Naive thymus-derived CD4-positive, alpha-beta T cell (primary cell): ENCODE data around the gene RNF114. TPM values are rescaled to one million over a fixed set of nuclear protein-coding genes. Genes with fewer than 3 reads are reported as not detected.

Experiments
- ATAC-seq: fragments of 150-1000 bp; cut with Tn5 transposase; 2 replicates; pipeline ENCODE4 v1.10.0; 2021; ENCODE audit warnings: mild to moderate bottlenecking, moderate library complexity
- CTCF ChIA-PET: fragments of 350-600 bp; sonication (Branson Sonifier 250); formaldehyde crosslinking; loops from one replicate; lab custom pipeline; 2021; ENCODE audit warnings: antibody characterized with exemption; lab: Charles Lee
- POLR2A ChIA-PET: fragments of 350-600 bp; sonication (Branson Sonifier 250); formaldehyde crosslinking; loops from one replicate; lab custom pipeline; 2021; ENCODE audit warnings: antibody characterized with exemption, inconsistent platforms; lab: Charles Lee
- DNase-seq, 9 donors: peaks; one replicate each; pipeline versions ENCODE4 v3.0.0 to v3.0.0-alpha.2; 2020 to 2022; ENCODE audit warnings: mixed read lengths in 1 of 9
- H3K27ac ChIP-seq: one replicate; pipeline ENCODE4 v1.7.0; 2013; ENCODE audit warnings: mild to moderate bottlenecking, low read depth, low read length, moderate library complexity
- H3K27me3 ChIP-seq, 2 donors: one replicate each; pipeline ENCODE4 v1.7.0; 2013; ENCODE audit warnings: low read length in 2 of 2, mild to moderate bottlenecking in 2 of 2, moderate library complexity in 2 of 2; ENCODE audit not compliant: control insufficient read depth in 2 of 2, insufficient read depth in 2 of 2
- H3K36me3 ChIP-seq, 3 experiments: 1 replicate in 2 of 3; 2 replicates in 1 of 3; pipeline ENCODE4 v1.7.0; 2013; ENCODE audit warnings: low read length in 3 of 3, mild to moderate bottlenecking in 3 of 3, moderate library complexity in 1 of 3; ENCODE audit not compliant: insufficient read depth in 3 of 3, control insufficient read depth in 2 of 3
- H3K4me1 ChIP-seq, 2 donors: one replicate each; pipeline ENCODE4 v1.7.0; 2013; ENCODE audit warnings: low read length in 2 of 2, mild to moderate bottlenecking in 2 of 2, moderate library complexity in 1 of 2; ENCODE audit not compliant: control insufficient read depth in 2 of 2, insufficient read depth in 2 of 2
- H3K4me3 ChIP-seq: 2 replicates; pipeline ENCODE4 v1.7.0; 2013; ENCODE audit warnings: mild to moderate bottlenecking, low read length
- H3K9me3 ChIP-seq, 3 experiments: 1 replicate in 2 of 3; 2 replicates in 1 of 3; pipeline ENCODE4 v1.7.0; 2013; ENCODE audit warnings: low read length in 3 of 3; ENCODE audit not compliant: control insufficient read depth in 2 of 3
- H3K27ac Mint-ChIP-seq, 9 donors: one replicate each; pipeline ENCODE4 v1.8.0; 2020 to 2022; ENCODE audit warnings: mixed read lengths in 9 of 9, mild to moderate bottlenecking in 8 of 9, moderate library complexity in 5 of 9, inconsistent platforms in 2 of 9
- H3K27me3 Mint-ChIP-seq, 5 donors: one replicate each; pipeline ENCODE4 v1.8.0; 2021 to 2022; ENCODE audit warnings: mixed read lengths in 5 of 5, mild to moderate bottlenecking in 1 of 5
- H3K36me3 Mint-ChIP-seq, 5 donors: one replicate each; pipeline ENCODE4 v1.8.0; 2020 to 2022; ENCODE audit warnings: mixed read lengths in 5 of 5, mild to moderate bottlenecking in 3 of 5, inconsistent platforms in 1 of 5
- H3K4me1 Mint-ChIP-seq, 7 donors: one replicate each; pipeline ENCODE4 v1.8.0; 2020 to 2022; ENCODE audit warnings: mixed read lengths in 7 of 7, mild to moderate bottlenecking in 3 of 7, inconsistent platforms in 1 of 7
- H3K4me3 Mint-ChIP-seq, 10 donors: one replicate each; pipeline ENCODE4 v1.8.0; 2020 to 2022; ENCODE audit warnings: mild to moderate bottlenecking in 10 of 10, mixed read lengths in 10 of 10, moderate library complexity in 6 of 10, inconsistent platforms in 2 of 10
- H3K9me3 Mint-ChIP-seq, 11 donors: one replicate each; pipeline ENCODE4 v1.8.0; 2020 to 2022; ENCODE audit warnings: mixed read lengths in 11 of 11, mild to moderate bottlenecking in 4 of 11, inconsistent platforms in 1 of 11, moderate library complexity in 1 of 11
- intact Hi-C, 2 donors: fragments of 100-400 bp; cut with micrococcal nuclease; formaldehyde crosslinking; loops; one replicate each; pipeline ENCODE4 v1.15.1; 2023
- polyA plus RNA-seq, 2 donors: library from polyadenylated mRNA; unstranded; fragments of 300-500 nt; fragmentation: Illumina TruSeq; gene quantifications; one replicate each; pipeline ENCODE4 v1.2.3, GENCODE V29; 2021
- total RNA-seq, 6 experiments: library from RNA in 5 of 6; stranded (reverse) in 5 of 6; gene quantifications; 1 replicate in 5 of 6; 2 replicates in 1 of 6; pipeline ENCODE4 v1.2.3 and lab custom pipeline; 2021 to 2026

Gene RNF114
- total and polyA plus RNA-seq, 7 experiments from 2014 or later = 67.1 to 143 (median 106) TPM

DNA sequence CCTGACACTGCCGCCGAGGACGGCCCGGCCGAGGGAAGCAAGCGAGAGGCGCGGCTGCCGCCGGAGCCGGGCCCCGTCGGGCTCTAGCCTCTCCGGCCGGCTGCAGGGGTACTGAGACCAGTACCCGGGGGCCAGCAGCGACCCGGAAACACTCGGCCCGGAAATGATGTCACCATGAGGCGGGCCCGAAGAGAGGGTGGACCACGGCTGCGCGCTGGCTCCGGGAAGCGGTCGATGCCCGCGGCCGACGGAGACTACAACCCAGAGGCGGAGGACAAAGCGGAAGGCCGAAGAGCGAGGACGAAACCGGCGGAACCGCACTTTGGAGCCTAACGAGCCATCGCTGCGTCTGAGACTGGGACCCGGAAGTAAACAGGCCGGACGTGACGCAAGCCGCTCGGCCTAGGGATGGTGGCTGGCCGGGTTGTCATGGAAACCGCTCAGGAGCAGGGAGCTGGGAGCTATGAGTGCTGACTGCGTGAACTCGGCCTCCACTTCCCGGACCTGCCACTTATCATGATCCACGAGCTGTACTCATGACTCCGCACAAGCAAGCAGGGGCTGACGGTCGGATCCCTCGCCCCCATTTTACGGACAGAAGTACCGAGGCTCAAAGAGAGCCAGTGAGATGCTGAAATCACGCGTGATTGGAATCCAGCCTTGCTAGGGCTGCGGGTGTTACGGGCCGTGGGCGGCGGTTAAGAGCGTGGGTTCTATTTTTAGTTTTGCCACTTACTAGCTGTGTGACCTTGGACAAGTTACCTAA, 20.6 kb upstream of the RNF114 start, which contains the start of gene SPATA2:
SPATA2 (minus strand) TSS at position 150 of the 766 bp plus-strand sequence. CDS start 7,039 bp downstream, outside the sequence.
- Mint-ChIP-seq H3K4me1 (peaks cover 25 to 48% (median 36%) of the 10 kb centered on the region in 7 donors), H3K27ac (peak within 1 kb of the TSS; percentile 97 to 100 (median 99)), H3K4me3 (peak within 1 kb of the TSS; percentile 96 to 99 (median 97)), H3K27me3 (no peaks in the 10 kb centered on the region), H3K9me3 (no peaks in the 10 kb centered on the region), H3K36me3 (no peaks in the 10 kb centered on the region)
- Histone ChIP-seq H3K4me1 (peaks cover 11 to 16% of the 10 kb centered on the region in 2 donors), H3K27ac (peak within 1 kb of the TSS; percentile 100), H3K27me3 (no peaks in the 10 kb centered on the region), H3K9me3 (no peaks in the 10 kb centered on the region), H3K4me3 (peak within 1 kb of the TSS; percentile 93), H3K36me3 (peaks cover 0 to 11% (median 0%) of the 10 kb centered on the region in 3 experiments)
- ChIA-PET POLR2A (interaction anchor here (0.6 to 5.5 kb wide), 3 partner anchors 9 to 627 kb away, joined by 3 to 44 read pairs (median 3); partner anchors contain the start of gene RNF114), CTCF (interaction anchor here (1.1 to 1.3 kb wide), 2 partner anchors 14 to 28 kb away, joined by 4 to 6 read pairs; no protein-coding TSS in a partner anchor)
- ATAC-seq (peak; percentile 88), DNase-seq (peak; percentile 87 to 99 (median 93))
- intact Hi-C loops = loop anchor here (1.0 to 5.0 kb wide), 10 partner anchors 13 to 868 kb away; partner anchors contain the start of genes RNF114 (in 2 of the 2), CSE1L (in 1 of the 2), PTPN1 (in 1 of the 2) and SLC9A8 (in 1 of the 2)

DNA sequence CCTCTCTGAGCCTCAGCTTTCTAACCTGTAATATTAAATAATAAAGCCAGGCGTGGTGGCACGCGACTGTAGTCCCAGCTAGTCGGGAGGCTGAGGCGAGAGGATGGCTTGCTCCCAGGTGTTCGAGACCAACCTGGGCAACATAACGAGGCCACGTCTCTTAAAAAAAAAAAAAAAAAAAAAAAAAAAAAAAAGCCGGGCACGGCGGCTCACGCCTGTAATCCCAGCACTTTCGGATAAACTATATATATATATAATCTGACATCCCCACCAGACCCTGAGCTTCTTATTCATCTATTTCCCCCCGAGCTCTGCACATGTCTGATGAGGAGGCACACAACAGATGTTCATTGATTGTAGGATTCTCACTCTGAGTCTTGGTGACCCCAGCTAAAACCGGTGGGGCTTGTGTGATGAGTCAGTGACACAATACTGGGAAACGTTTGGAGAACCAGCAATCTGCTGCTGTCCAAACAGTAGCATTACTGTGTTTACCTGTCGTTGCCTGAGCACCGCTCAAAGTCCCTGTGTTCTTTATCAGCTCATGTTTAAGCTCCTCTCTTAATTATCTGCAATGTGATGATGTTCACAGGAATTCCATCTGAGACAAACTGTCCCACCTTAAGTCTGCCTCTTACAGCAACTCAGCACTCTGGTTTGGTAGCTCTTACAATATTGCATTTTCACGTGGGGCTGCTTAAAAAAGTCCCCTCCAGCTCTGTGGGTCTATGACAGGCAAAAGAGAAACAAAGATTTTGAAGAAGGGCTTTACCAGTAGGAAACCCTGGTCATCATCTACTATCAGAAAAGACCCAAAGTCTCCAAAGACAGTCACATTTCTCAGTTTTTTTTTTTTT, 19.8 kb upstream of the RNF114 start:
- Mint-ChIP-seq H3K4me1 (peaks cover 21 to 44% (median 36%) of the 10 kb centered on the region in 7 donors), H3K27ac (peak overlapping the region; percentile 97 to 100 (median 99)), H3K9me3 (no peaks in the 10 kb centered on the region), H3K36me3 (no peaks in the 10 kb centered on the region), H3K4me3 (peak overlapping the region; percentile 96 to 99 (median 97)), H3K27me3 (no peaks in the 10 kb centered on the region)
- no peak for ATAC-seq
- H3K36me3 ChIP-seq = peaks cover 0 to 11% (median 0%) of the 10 kb centered on the region in 3 experiments
- CTCF ChIA-PET = interaction anchor here (0.6 to 1.3 kb wide), 3 partner anchors 13 to 268 kb away, joined by 3 to 6 read pairs (median 4); no protein-coding TSS in a partner anchor
- no peaks in the 10 kb centered on the region for H3K9me3 ChIP-seq
- peak overlapping the region; percentile 100 for H3K27ac ChIP-seq
- no peaks in the 10 kb centered on the region for H3K27me3 ChIP-seq
- no peak for DNase-seq
- intact Hi-C loops = loop anchor here (2.0 to 5.0 kb wide), 2 partner anchors 640 to 869 kb away; partner anchors contain the start of gene CSE1L (in 1 of the 2)
- POLR2A ChIA-PET = interaction anchor here (0.6 to 5.5 kb wide), 3 partner anchors 10 to 626 kb away, joined by 3 to 44 read pairs (median 3); partner anchors contain the start of gene RNF114
- H3K4me1 ChIP-seq = peaks cover 11 to 16% of the 10 kb centered on the region in 2 donors
- H3K4me3 ChIP-seq = peak overlapping the region; percentile 93

DNA sequence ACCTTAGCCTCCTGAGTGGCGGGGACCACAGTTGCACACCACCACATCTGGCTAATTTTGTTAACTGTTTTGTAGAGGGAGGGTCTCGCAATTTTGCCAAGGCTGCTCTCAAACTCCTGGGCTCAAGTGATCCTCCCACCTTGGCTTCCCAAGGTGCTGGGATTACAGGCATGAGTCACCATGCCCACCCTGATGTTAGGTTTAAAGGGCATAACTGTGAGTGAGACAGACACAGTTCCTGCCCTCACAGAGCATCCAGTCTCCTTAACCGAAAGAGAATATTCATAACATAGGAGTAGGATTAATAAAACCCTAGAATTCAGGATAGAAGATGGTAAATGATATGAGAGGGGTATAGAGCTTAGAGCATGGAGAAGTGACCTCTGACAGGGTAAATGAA, 17.8 kb upstream of the RNF114 start:
- Histone ChIP-seq H3K36me3 (peaks cover 0 to 11% (median 0%) of the 10 kb centered on the region in 3 experiments), H3K4me3 (no peak overlapping the region), H3K27me3 (no peaks in the 10 kb centered on the region), H3K4me1 (peaks cover 11 to 15% of the 10 kb centered on the region in 2 donors), H3K27ac (no peak overlapping the region), H3K9me3 (no peaks in the 10 kb centered on the region)
- Mint-ChIP-seq H3K27ac (no peak overlapping the region), H3K4me3 (no peak overlapping the region), H3K4me1 (peaks cover 14 to 32% (median 25%) of the 10 kb centered on the region in 7 donors), H3K9me3 (peaks cover 0 to 1% (median 0%) of the 10 kb centered on the region in 11 donors), H3K27me3 (no peaks in the 10 kb centered on the region), H3K36me3 (no peaks in the 10 kb centered on the region)
- ChIA-PET POLR2A (no interaction called here), CTCF (no interaction called here)
- ATAC-seq (no peak), DNase-seq (no peak)
- intact Hi-C loops = loop anchor here in 1 of 2 donors (5.0 kb wide), 1 partner anchor 871 kb away; the partner anchor contains the start of gene CSE1L

DNA sequence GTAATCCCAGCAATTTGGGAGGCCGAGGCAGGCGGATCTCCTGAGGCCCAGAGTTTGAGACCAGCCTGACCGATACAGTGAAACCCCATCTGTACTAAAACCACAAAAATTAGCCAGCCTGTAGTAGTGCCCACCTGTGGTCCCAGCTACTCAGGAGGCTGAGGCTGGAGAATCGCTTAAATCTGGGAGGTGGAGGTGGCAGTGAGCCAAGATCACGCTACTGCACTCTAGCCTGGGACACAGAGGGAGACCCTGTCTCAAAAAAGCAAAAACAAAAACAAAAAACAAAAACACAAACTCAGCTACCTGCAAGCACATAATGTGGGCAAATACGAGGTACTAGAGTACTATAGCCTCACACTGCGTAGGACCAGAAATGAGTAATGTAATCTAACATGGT, 17.2 kb upstream of the RNF114 start:
- ATAC-seq (no peak), DNase-seq (no peak)
- Histone ChIP-seq H3K36me3 (peaks cover 0 to 11% (median 0%) of the 10 kb centered on the region in 3 experiments), H3K4me1 (peaks cover 9 to 11% of the 10 kb centered on the region in 2 donors), H3K9me3 (no peaks in the 10 kb centered on the region), H3K27ac (no peak overlapping the region), H3K4me3 (no peak overlapping the region), H3K27me3 (no peaks in the 10 kb centered on the region)
- ChIA-PET CTCF (no interaction called here), POLR2A (no interaction called here)
- Mint-ChIP-seq H3K4me3 (no peak overlapping the region), H3K27me3 (no peaks in the 10 kb centered on the region), H3K27ac (no peak overlapping the region), H3K36me3 (no peaks in the 10 kb centered on the region), H3K9me3 (peaks cover 0 to 1% (median 0%) of the 10 kb centered on the region in 11 donors), H3K4me1 (peaks cover 9 to 27% (median 20%) of the 10 kb centered on the region in 7 donors)
- intact Hi-C loops = loop anchor here in 1 of 2 donors (5.0 kb wide), 1 partner anchor 872 kb away; the partner anchor contains the start of gene CSE1L

DNA sequence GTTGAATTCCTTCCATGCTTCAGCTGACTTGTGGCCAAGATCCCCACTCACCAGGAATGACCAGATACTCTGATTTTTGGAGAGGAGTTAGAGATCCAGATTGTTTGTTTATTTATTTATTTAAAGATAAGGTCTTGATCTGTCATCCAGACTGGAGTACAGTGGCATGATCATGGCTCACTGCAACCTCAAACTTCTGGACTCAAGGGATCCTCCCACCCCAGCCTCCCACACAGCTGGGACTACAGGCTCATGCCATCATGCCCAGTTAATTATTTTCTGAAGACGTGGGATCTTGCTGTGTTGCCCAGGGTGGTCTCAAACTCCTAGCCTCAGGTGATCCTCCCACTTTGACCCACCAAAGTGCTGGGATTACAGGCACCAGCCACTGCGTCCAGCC, 16.7 kb upstream of the RNF114 start:
- Histone ChIP-seq H3K4me1 (peaks cover 4 to 9% of the 10 kb centered on the region in 2 donors), H3K4me3 (no peak overlapping the region), H3K27me3 (no peaks in the 10 kb centered on the region), H3K27ac (no peak overlapping the region), H3K9me3 (no peaks in the 10 kb centered on the region), H3K36me3 (peaks cover 0 to 11% (median 0%) of the 10 kb centered on the region in 3 experiments)
- Mint-ChIP-seq H3K36me3 (no peaks in the 10 kb centered on the region), H3K27me3 (no peaks in the 10 kb centered on the region), H3K9me3 (peaks cover 0 to 1% (median 0%) of the 10 kb centered on the region in 11 donors), H3K4me1 (peaks cover 6 to 22% (median 16%) of the 10 kb centered on the region in 7 donors), H3K4me3 (no peak overlapping the region), H3K27ac (no peak overlapping the region)
- CTCF ChIA-PET = no interaction called here
- POLR2A ChIA-PET = no interaction called here
- intact Hi-C loops = loop anchor here in 1 of 2 donors (5.0 kb wide), 1 partner anchor 872 kb away; the partner anchor contains the start of gene CSE1L
- DNase-seq (no peak), ATAC-seq (no peak)

DNA sequence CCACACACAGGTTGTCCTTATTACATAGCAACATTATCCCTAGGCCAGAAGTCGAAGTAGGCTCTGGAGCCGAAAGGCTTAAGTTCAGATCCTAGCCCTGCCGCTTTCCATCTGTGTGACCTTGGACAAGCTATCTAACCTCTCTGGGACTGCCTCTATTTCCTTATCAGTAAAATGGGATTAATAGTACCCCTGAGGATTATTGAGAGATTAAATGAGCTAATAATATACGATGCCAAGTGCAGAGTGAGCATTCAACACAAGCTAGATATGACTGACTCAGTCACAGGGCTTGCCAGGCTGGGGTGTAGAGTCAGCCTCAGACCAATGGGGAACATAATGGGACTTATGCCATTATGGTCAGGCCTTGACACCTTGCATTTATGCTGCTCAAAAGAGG, 11.9 kb upstream of the RNF114 start:
- H3K9me3 Mint-ChIP-seq = peaks cover 0 to 1% (median 0%) of the 10 kb centered on the region in 11 donors
- intact Hi-C loops = no loop called here
- H3K4me3 Mint-ChIP-seq = no peak overlapping the region
- peaks cover 3 to 13% (median 6%) of the 10 kb centered on the region in 7 donors for H3K4me1 Mint-ChIP-seq
- H3K4me3 ChIP-seq = no peak overlapping the region
- CTCF ChIA-PET = no interaction called here
- H3K27me3 ChIP-seq = no peaks in the 10 kb centered on the region
- H3K27ac Mint-ChIP-seq = no peak overlapping the region
- no peaks in the 10 kb centered on the region for H3K9me3 ChIP-seq
- no peaks in the 10 kb centered on the region for H3K36me3 Mint-ChIP-seq
- H3K27me3 Mint-ChIP-seq = peaks cover 0 to 2% (median 0%) of the 10 kb centered on the region in 5 donors
- no peak overlapping the region for H3K27ac ChIP-seq
- no peak for DNase-seq
- POLR2A ChIA-PET = interaction anchor here (0.5 kb wide), 1 partner anchor 430 kb away, joined by 3 read pairs; no protein-coding TSS in a partner anchor
- no peaks in the 10 kb centered on the region for H3K36me3 ChIP-seq
- ATAC-seq = no peak
- peaks cover 0 to 8% of the 10 kb centered on the region in 2 donors for H3K4me1 ChIP-seq
